ENCODE data around the gene KRT37.
"Not testable (repeated sequence)": the region's sequence is repeated elsewhere in the genome, so short reads cannot be mapped to it uniquely, and the experiment has no call there.

Gene KRT37

GRCh38 chr17:41434005-41434404, 9.6 kb upstream of the KRT37 start:
- no peak for DNase-seq

- DNase-seq = no peak
These were observed 9.2 kb upstream of the KRT37 start for GRCh38 chr17:41433586-41433985.

GRCh38 chr17:41430376-41430775, 6.0 kb upstream of the KRT37 start:
- not testable (repeated sequence) for DNase-seq

GRCh38 chr17:41429667-41430066, 5.3 kb upstream of the KRT37 start:
- no peak for DNase-seq

- no peak for DNase-seq
These were observed 4.4 kb upstream of the KRT37 start for GRCh38 chr17:41428591-41429291.

- not testable (repeated sequence) for DNase-seq
These were observed 1.8 kb downstream of the KRT37 start for GRCh38 chr17:41422586-41422985.

- no peak for DNase-seq
These were observed 2.8 kb downstream of the KRT37 start for GRCh38 chr17:41421617-41422016.

- no peak for DNase-seq
These were observed 3.3 kb downstream of the KRT37 start for GRCh38 chr17:41421116-41421515.

- DNase-seq = no peak
These were observed 4.3 kb downstream of the KRT37 start for GRCh38 chr17:41420134-41420533.

- DNase-seq = no peak
These were observed 4.7 kb downstream of the KRT37 start for GRCh38 chr17:41419716-41420115.

- no peak for DNase-seq
These were observed 6.1 kb downstream of the KRT37 start for GRCh38 chr17:41418116-41418860.

GRCh38 chr17:41417576-41418015, 6.8 kb downstream of the KRT37 start:
- DNase-seq = no peak

GRCh38 chr17:41417127-41417526, 7.3 kb downstream of the KRT37 start:
- no peak for DNase-seq

- DNase-seq = no peak
These were observed 7.9 kb downstream of the KRT37 start for GRCh38 chr17:41416479-41416878.

GRCh38 chr17:41415833-41416335, 8.5 kb downstream of the KRT37 start:
- DNase-seq = no peak

GRCh38 chr17:41415411-41415810, 9.0 kb downstream of the KRT37 start:
- no peak for DNase-seq

- no peak for DNase-seq
These were observed 10.4 kb downstream of the KRT37 start for GRCh38 chr17:41413982-41414381.

- DNase-seq = no peak
These were observed 10.9 kb downstream of the KRT37 start for GRCh38 chr17:41413353-41413957.

- no peak for DNase-seq
These were observed 13.1 kb downstream of the KRT37 start for GRCh38 chr17:41411072-41411840.

- DNase-seq = no peak
These were observed 17.2 kb downstream of the KRT37 start for GRCh38 chr17:41407226-41407625.

GRCh38 chr17:41406205-41406604, 18.2 kb downstream of the KRT37 start:
- DNase-seq = no peak

- peak; percentile 73 for DNase-seq
These were observed 20.2 kb downstream of the KRT37 start for GRCh38 chr17:41404024-41404671.

All from suppressor macrophage treated with lipopolysaccharide for 4 hours (primary cell).